ENCODE measurements around the gene SLF1.

Gene SLF1

GRCh38 chr5:94707359-94707758 lies 88.9 kb downstream of the SLF1 start:
- no peak for DNase-seq

- DNase-seq, result no peak
These were observed 90.8 kb downstream of the SLF1 start for GRCh38 chr5:94709277-94709676.

GRCh38 chr5:94711785-94712184 lies 93.3 kb downstream of the SLF1 start:
- DNase-seq, result no peak

- DNase-seq, result peak in 1 of 58 donors; percentile 2
These were observed 97.3 kb downstream of the SLF1 start for GRCh38 chr5:94715768-94716167.

GRCh38 chr5:94725142-94725541 lies 106.7 kb downstream of the SLF1 start:
- DNase-seq, result no peak

GRCh38 chr5:94731471-94731870 lies 113.0 kb downstream of the SLF1 start:
- DNase-seq, result no peak

GRCh38 chr5:94736498-94736897 lies 118.0 kb downstream of the SLF1 start:
- no peak for DNase-seq

GRCh38 chr5:94740286-94740685 lies 121.8 kb downstream of the SLF1 start:
- DNase-seq, result no peak

GRCh38 chr5:94742852-94743251 lies 124.4 kb downstream of the SLF1 start:
- no peak for DNase-seq

- DNase-seq, result no peak
These were observed 126.4 kb downstream of the SLF1 start for GRCh38 chr5:94744906-94745305.

GRCh38 chr5:94745786-94746730 lies 127.6 kb downstream of the SLF1 start:
- no peak for DNase-seq

GRCh38 chr5:94746731-94747124 lies 128.3 kb downstream of the SLF1 start:
- no peak for DNase-seq

All from anterior cingulate cortex (tissue), 58 donors.